ENCODE results near the gene BOC. TPM values are rescaled to one million over a fixed set of nuclear protein-coding genes. Genes with fewer than 3 reads are reported as not detected.

Gene BOC
- total and polyA plus RNA-seq, 2 experiments from 2014 or later, result 2.1 to 4.1 TPM

GRCh38 chr3:113234688-113235260 is 23.4 kb downstream of the BOC start:
- H4K20me1 ChIP-seq (replicated peaks; ENCODE audit: insufficient read depth), result no peaks in the 10 kb centered on the region
- Mint-ChIP-seq H3K27me3 (ENCODE audit: insufficient read depth, low read depth, poor library complexity) (peaks cover 6% of the 10 kb centered on the region), H3K9me3 (no peaks in the 10 kb centered on the region), H3K27ac (no peak overlapping the region), H3K4me1 (peaks cover 27% of the 10 kb centered on the region), H3K36me3 (ENCODE audit: low read depth) (no peaks in the 10 kb centered on the region), H3K4me3 (no peak overlapping the region)
- DNase-seq (ENCODE audit: low spot score), result no peak
- H3K9me2 ChIP-seq (ENCODE audit: insufficient read depth), result no peaks in the 10 kb centered on the region
- TF ChIP-seq POLR2AphosphoS5 (IDR thresholded peaks at IDR 0.05; ENCODE audit: low read depth) (no peak), ZNF462 (CRISPR knock-in tag; IDR thresholded peaks at IDR 0.05) (no peak), ZNF331 (CRISPR knock-in tag; IDR thresholded peaks at IDR 0.05; ENCODE audit: low read depth) (no peak), ETS1 (IDR thresholded peaks at IDR 0.05) (no peak), EZH2 (IDR thresholded peaks at IDR 0.05; ENCODE audit: low read depth, unreplicated experiment) (no peak), ZNF114 (CRISPR knock-in tag; IDR thresholded peaks at IDR 0.05) (no peak), CREB1 (CRISPR knock-in tag; IDR thresholded peaks at IDR 0.05; ENCODE audit: low read depth) (no peak), EZH2phosphoT487 (IDR thresholded peaks at IDR 0.05; ENCODE audit: unreplicated experiment) (no peak), CTCF (conservative IDR thresholded peaks at IDR 0.05; ENCODE audit: low read depth in 2 of 2) (no peak), REST (IDR thresholded peaks at IDR 0.05; ENCODE audit: unreplicated experiment) (no peak), NANOG (IDR thresholded peaks at IDR 0.05; ENCODE audit: borderline replicate concordance) (no peak)
- no peak overlapping the region for H2AFZ ChIP-seq
- H3K79me2 ChIP-seq (replicated peaks; ENCODE audit: insufficient read depth), result no peaks in the 10 kb centered on the region
- no peaks in the 10 kb centered on the region; the same call in 1 of the 2 replicates for H3K36me3 ChIP-seq (ENCODE audit: insufficient read depth)
- no peak overlapping the region for H3K4me2 ChIP-seq
- H3K4me1 ChIP-seq (ENCODE audit: insufficient read depth), result peaks cover 1% of the 10 kb centered on the region; the same call in 1 of the 2 replicates
- no peaks in the 10 kb centered on the region for H3K27me3 ChIP-seq (ENCODE audit: insufficient read depth)
- no peak for ATAC-seq
- no peak overlapping the region for H3K4me3 ChIP-seq
- no peak overlapping the region for H3K27ac ChIP-seq (ENCODE audit: low read depth)
- no peaks in the 10 kb centered on the region for H3F3A ChIP-seq (replicated peaks; ENCODE audit: low read depth)
